Measurements from ENCODE around the gene ST6GALNAC5.
"Not testable (repeated sequence)": the region's sequence is repeated elsewhere in the genome, so short reads cannot be mapped to it uniquely, and the experiment has no call there.

The ST6GALNAC5 gene

GRCh38 chr1:76961820-76962207 lies 94.5 kb downstream of the ST6GALNAC5 start:
- TF ChIP-seq ZFX (IDR thresholded peaks at IDR 0.05): no peak
- TF ChIP-seq CTCF (conservative IDR thresholded peaks at IDR 0.05): no peak
- no peak overlapping the region for H3K27ac ChIP-seq

- not testable (repeated sequence) for H3K27ac ChIP-seq
Observed at GRCh38 chr1:76981267-76981666, 114.0 kb downstream of the ST6GALNAC5 start.

GRCh38 chr1:76989976-76990375 lies 122.7 kb downstream of the ST6GALNAC5 start:
- TF ChIP-seq CTCF (conservative IDR thresholded peaks at IDR 0.05) (no peak), ZFX (IDR thresholded peaks at IDR 0.05) (no peak)
- no peak overlapping the region for H3K27ac ChIP-seq

GRCh38 chr1:76993036-76993435 lies 125.8 kb downstream of the ST6GALNAC5 start:
- TF ChIP-seq CTCF (conservative IDR thresholded peaks at IDR 0.05) (no peak), ZFX (IDR thresholded peaks at IDR 0.05) (no peak)
- no peak overlapping the region for H3K27ac ChIP-seq

- TF ChIP-seq ZFX (IDR thresholded peaks at IDR 0.05): no peak
- TF ChIP-seq CTCF (conservative IDR thresholded peaks at IDR 0.05): no peak
- no peak overlapping the region for H3K27ac ChIP-seq
Observed at GRCh38 chr1:76998582-76999223, 131.4 kb downstream of the ST6GALNAC5 start.

- TF ChIP-seq ZFX (IDR thresholded peaks at IDR 0.05) (no peak), CTCF (conservative IDR thresholded peaks at IDR 0.05) (no peak)
- H3K27ac ChIP-seq: no peak overlapping the region
Observed at GRCh38 chr1:77007675-77008074, 140.4 kb downstream of the ST6GALNAC5 start.

- H3K27ac ChIP-seq: no peak overlapping the region
- TF ChIP-seq CTCF (conservative IDR thresholded peaks at IDR 0.05): no peak
- no peak for TF ChIP-seq ZFX (IDR thresholded peaks at IDR 0.05)
Observed at GRCh38 chr1:77010937-77011336, 143.7 kb downstream of the ST6GALNAC5 start.

GRCh38 chr1:77012066-77012465 lies 144.8 kb downstream of the ST6GALNAC5 start:
- H3K27ac ChIP-seq: no peak overlapping the region
- TF ChIP-seq CTCF (conservative IDR thresholded peaks at IDR 0.05): no peak
- TF ChIP-seq ZFX (IDR thresholded peaks at IDR 0.05): no peak

All from C4-2B (cell line).